Caco-2 (cell line): ENCODE measurements around the gene SIRPB2. TPM values are rescaled to one million over a fixed set of nuclear protein-coding genes. Genes with fewer than 3 reads are reported as not detected.

Experiments
- BruUV-seq: library from RNA; stranded (reverse); fragments of 400-500 nt; replicated peaks from 2 replicates; lab custom pipeline; 2021; lab: Mats Ljungman, UMichigan
- CTCF ChIA-PET: fragments of 300-600 bp; sonication (Branson Sonifier 250); formaldehyde crosslinking; loops from one replicate; lab custom pipeline; 2022; ENCODE audit warnings: antibody characterized with exemption; lab: Charles Lee
- POLR2A ChIA-PET: fragments of 300-600 bp; sonication (Branson Sonifier 250); formaldehyde crosslinking; loops from one replicate; lab custom pipeline; 2022; ENCODE audit warnings: antibody characterized with exemption; lab: Charles Lee
- DNase-seq, 2 experiments: peaks; one replicate each; pipeline versions ENCODE4 v3.0.0 to v3.0.0-alpha.2; 2020 to 2022
- H3K27me3 ChIP-seq: replicated peaks from 2 replicates; pipeline ENCODE4 v1.6.0; 2011; ENCODE audit warnings: low read length; ENCODE audit not compliant: control insufficient read depth, insufficient read depth
- H3K36me3 ChIP-seq: 2 replicates; pipeline ENCODE4 v1.5.1; 2011; ENCODE audit warnings: low read length; ENCODE audit not compliant: control insufficient read depth, insufficient read depth
- H3K4me1 ChIP-seq: fragments of 250-450 bp; sonication (Bioruptor Pico); 2 replicates; pipeline ENCODE4 v1.5.1; 2020; ENCODE audit warnings: mild to moderate bottlenecking
- H3K4me3 ChIP-seq: 2 replicates; pipeline ENCODE4 v1.5.1; 2011; ENCODE audit warnings: low read depth, mild to moderate bottlenecking, control low read depth, low read length
- H3K9me3 ChIP-seq: fragments of 250-450 bp; sonication (Bioruptor Pico); 2 replicates; pipeline ENCODE4 v1.5.1; 2020; ENCODE audit warnings: mild to moderate bottlenecking, moderate library complexity
- H3K27ac Mint-ChIP-seq: one replicate; pipeline ENCODE4 v1.8.0; 2022; ENCODE audit warnings: mixed read lengths; ENCODE audit not compliant: unreplicated experiment
- H3K27me3 Mint-ChIP-seq: one replicate; pipeline ENCODE4 v1.8.0; 2022; ENCODE audit warnings: mixed read lengths; ENCODE audit not compliant: insufficient read depth, unreplicated experiment
- H3K36me3 Mint-ChIP-seq: one replicate; pipeline ENCODE4 v1.8.0; 2022; ENCODE audit warnings: mild to moderate bottlenecking, mixed read lengths; ENCODE audit not compliant: insufficient read depth, unreplicated experiment
- H3K4me1 Mint-ChIP-seq: one replicate; pipeline ENCODE4 v1.8.0; 2022; ENCODE audit warnings: low read depth, mixed read lengths; ENCODE audit not compliant: unreplicated experiment
- H3K4me3 Mint-ChIP-seq: one replicate; pipeline ENCODE4 v1.8.0; 2022; ENCODE audit warnings: mild to moderate bottlenecking, moderate library complexity, mixed read lengths; ENCODE audit not compliant: unreplicated experiment
- H3K9me3 Mint-ChIP-seq: one replicate; pipeline ENCODE4 v1.8.0; 2022; ENCODE audit warnings: mixed read lengths; ENCODE audit not compliant: unreplicated experiment
- intact Hi-C: fragments of 100-400 bp; cut with micrococcal nuclease; formaldehyde crosslinking; loops from one replicate; pipeline ENCODE4 v1.10.0; 2022; ENCODE audit not compliant: unreplicated experiment
- total RNA-seq: library from RNA; stranded (reverse); gene quantifications from 2 replicates; pipeline ENCODE4 v1.2.3, GENCODE V29; 2022
- TF ChIP-seq, protein P1 (sequence below), 2 experiments: fragments of 200-600 bp in 1 of 2; IDR thresholded peaks; 1 replicate in 1 of 2; 2 replicates in 1 of 2; pipeline versions ENCODE4 v1.5.1 to v1.8.0; 2011 to 2022; ENCODE audit warnings: antibody characterized with exemption in 1 of 2, control low read depth in 1 of 2, inconsistent platforms in 1 of 2, low read depth in 1 of 2, low read length in 1 of 2, mild to moderate bottlenecking in 1 of 2, moderate library complexity in 1 of 2; ENCODE audit not compliant: insufficient read depth in 1 of 2, severe bottlenecking in 1 of 2, unreplicated experiment in 1 of 2

SIRPB2 gene
- total RNA-seq, 1 experiment from 2014 or later: not detected

DNA sequence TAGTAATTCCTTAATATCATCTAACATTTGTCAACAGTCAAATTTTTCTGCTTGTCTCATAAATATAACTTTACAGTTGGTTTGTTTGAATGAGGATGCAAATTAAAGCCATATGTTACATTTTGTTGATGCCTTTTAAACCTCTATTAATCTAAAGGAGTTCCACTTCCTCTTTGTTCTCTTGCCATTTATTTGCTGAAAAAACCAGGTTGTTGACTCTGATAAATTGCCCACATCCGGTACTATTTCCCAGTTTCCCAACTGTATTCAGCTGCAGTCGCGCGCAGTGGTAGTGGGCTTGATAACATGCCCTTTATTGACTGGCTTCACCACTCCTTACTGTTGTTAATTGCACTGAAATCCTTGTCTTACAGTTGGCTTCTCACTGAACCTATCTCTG, 32.8 kb upstream of the SIRPB2 start:
- peaks cover 36% of the 10 kb centered on the region for H3K27me3 Mint-ChIP-seq
- H3K36me3 Mint-ChIP-seq: no peaks in the 10 kb centered on the region
- no peaks in the 10 kb centered on the region for H3K9me3 Mint-ChIP-seq
- TF ChIP-seq, protein P1, sequence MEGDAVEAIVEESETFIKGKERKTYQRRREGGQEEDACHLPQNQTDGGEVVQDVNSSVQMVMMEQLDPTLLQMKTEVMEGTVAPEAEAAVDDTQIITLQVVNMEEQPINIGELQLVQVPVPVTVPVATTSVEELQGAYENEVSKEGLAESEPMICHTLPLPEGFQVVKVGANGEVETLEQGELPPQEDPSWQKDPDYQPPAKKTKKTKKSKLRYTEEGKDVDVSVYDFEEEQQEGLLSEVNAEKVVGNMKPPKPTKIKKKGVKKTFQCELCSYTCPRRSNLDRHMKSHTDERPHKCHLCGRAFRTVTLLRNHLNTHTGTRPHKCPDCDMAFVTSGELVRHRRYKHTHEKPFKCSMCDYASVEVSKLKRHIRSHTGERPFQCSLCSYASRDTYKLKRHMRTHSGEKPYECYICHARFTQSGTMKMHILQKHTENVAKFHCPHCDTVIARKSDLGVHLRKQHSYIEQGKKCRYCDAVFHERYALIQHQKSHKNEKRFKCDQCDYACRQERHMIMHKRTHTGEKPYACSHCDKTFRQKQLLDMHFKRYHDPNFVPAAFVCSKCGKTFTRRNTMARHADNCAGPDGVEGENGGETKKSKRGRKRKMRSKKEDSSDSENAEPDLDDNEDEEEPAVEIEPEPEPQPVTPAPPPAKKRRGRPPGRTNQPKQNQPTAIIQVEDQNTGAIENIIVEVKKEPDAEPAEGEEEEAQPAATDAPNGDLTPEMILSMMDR (IDR thresholded peaks at IDR 0.05; ENCODE audit: insufficient read depth in 1 of 2, low read depth in 1 of 2, low read length in 1 of 2, severe bottlenecking in 1 of 2, unreplicated experiment in 1 of 2): no peak
- no peaks in the 10 kb centered on the region for H3K4me1 Mint-ChIP-seq
- H3K4me3 Mint-ChIP-seq: no peak overlapping the region
- CTCF ChIA-PET: no interaction called here
- intact Hi-C loops: no loop called here
- H3K27ac Mint-ChIP-seq: no peak overlapping the region
- Histone ChIP-seq H3K36me3 (no peaks in the 10 kb centered on the region), H3K9me3 (no peaks in the 10 kb centered on the region), H3K4me3 (no peak overlapping the region), H3K4me1 (no peaks in the 10 kb centered on the region), H3K27me3 (no peaks in the 10 kb centered on the region; the same call in 1 of the 2 replicates)
- DNase-seq: no peak
- POLR2A ChIA-PET: no interaction called here
- BruUV-seq: no TSS peak

DNA sequence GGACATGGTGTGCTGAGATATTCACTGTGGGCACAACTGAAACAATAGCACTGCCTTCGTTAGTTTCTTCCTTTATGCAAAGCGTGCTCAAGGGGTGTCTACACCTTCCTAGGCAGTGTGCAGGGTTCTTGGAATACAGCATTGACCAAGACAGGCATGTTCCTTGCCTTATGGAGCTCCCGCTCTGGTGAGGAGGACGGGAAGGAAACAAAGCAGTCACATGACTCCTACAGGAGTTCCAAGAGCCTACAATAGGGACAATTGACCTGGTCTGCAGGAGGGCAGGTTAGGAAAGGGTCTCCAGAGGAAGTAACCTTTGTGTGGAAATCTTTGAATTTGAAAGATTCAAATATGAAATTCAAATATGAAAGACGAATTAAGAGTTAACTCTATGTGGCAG, 25.8 kb upstream of the SIRPB2 start:
- H3K27ac Mint-ChIP-seq: no peak overlapping the region

DNA sequence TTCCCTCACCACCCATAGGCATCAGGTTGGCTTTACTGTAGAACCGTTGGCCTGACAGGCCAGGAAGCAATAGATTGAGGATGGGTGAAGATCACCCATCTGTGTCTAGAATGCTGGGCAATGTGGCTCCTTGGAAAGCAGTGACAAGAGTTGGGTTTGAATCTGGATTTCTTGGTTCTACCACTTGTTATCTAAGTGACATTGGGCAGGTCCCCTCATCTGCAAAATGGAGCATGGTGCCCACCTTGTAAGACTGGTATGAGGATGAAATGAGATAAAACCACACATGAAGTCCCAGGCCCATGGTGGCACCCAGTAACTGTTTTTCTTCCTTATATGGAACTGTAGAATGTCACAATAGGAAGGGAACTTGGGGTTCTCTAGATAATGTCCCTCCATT, 22.6 kb upstream of the SIRPB2 start:
- intact Hi-C loops: no loop called here
- TF ChIP-seq, protein P1 (IDR thresholded peaks at IDR 0.05; ENCODE audit: insufficient read depth in 1 of 2, low read depth in 1 of 2, low read length in 1 of 2, severe bottlenecking in 1 of 2, unreplicated experiment in 1 of 2): no peak
- Mint-ChIP-seq H3K36me3 (no peaks in the 10 kb centered on the region), H3K4me1 (no peaks in the 10 kb centered on the region), H3K27me3 (peaks cover 18% of the 10 kb centered on the region), H3K9me3 (no peaks in the 10 kb centered on the region), H3K4me3 (no peak overlapping the region), H3K27ac (no peak overlapping the region)
- ChIA-PET POLR2A (no interaction called here), CTCF (interaction anchor here (1.4 kb wide), 1 partner anchor 10 kb away, joined by 5 read pairs; no protein-coding TSS in a partner anchor)
- BruUV-seq: no TSS peak
- no peak for DNase-seq
- Histone ChIP-seq H3K4me3 (no peak overlapping the region), H3K36me3 (no peaks in the 10 kb centered on the region), H3K9me3 (0 out of 2 replicates have a peak, but pooled peaks cover 3% of the 10 kb centered on the region), H3K27me3 (no peaks in the 10 kb centered on the region; the same call in 1 of the 2 replicates), H3K4me1 (no peaks in the 10 kb centered on the region)

More for the DNA sequence above, 25.8 kb upstream of the SIRPB2 start:
- no peak for DNase-seq
- Histone ChIP-seq H3K27me3 (no peaks in the 10 kb centered on the region; the same call in none of the 2 replicates), H3K4me1 (no peaks in the 10 kb centered on the region), H3K9me3 (0 out of 2 replicates have a peak, but pooled peaks cover 3% of the 10 kb centered on the region), H3K36me3 (no peaks in the 10 kb centered on the region), H3K4me3 (no peak overlapping the region)
- no peaks in the 10 kb centered on the region for H3K9me3 Mint-ChIP-seq
- H3K4me1 Mint-ChIP-seq: no peaks in the 10 kb centered on the region
- POLR2A ChIA-PET: no interaction called here
- no peak overlapping the region for H3K4me3 Mint-ChIP-seq
- no TSS peak for BruUV-seq
- H3K36me3 Mint-ChIP-seq: no peaks in the 10 kb centered on the region
- intact Hi-C loops: no loop called here
- CTCF ChIA-PET: no interaction called here
- TF ChIP-seq, protein P1 (IDR thresholded peaks at IDR 0.05; ENCODE audit: insufficient read depth in 1 of 2, low read depth in 1 of 2, low read length in 1 of 2, severe bottlenecking in 1 of 2, unreplicated experiment in 1 of 2): no peak
- peaks cover 23% of the 10 kb centered on the region for H3K27me3 Mint-ChIP-seq
